GM19324 (cell line): ENCODE results near the gene TSPAN18.

ENCODE experiments used
- ATAC-seq: cut with Tn5 transposase; IDR thresholded peaks from one replicate; pipeline ENCODE4 v1.9.1; 2021; ENCODE audit warnings: mild to moderate bottlenecking, moderate library complexity; ENCODE audit not compliant: unreplicated experiment, low FRiP score

The TSPAN18 gene

DNA sequence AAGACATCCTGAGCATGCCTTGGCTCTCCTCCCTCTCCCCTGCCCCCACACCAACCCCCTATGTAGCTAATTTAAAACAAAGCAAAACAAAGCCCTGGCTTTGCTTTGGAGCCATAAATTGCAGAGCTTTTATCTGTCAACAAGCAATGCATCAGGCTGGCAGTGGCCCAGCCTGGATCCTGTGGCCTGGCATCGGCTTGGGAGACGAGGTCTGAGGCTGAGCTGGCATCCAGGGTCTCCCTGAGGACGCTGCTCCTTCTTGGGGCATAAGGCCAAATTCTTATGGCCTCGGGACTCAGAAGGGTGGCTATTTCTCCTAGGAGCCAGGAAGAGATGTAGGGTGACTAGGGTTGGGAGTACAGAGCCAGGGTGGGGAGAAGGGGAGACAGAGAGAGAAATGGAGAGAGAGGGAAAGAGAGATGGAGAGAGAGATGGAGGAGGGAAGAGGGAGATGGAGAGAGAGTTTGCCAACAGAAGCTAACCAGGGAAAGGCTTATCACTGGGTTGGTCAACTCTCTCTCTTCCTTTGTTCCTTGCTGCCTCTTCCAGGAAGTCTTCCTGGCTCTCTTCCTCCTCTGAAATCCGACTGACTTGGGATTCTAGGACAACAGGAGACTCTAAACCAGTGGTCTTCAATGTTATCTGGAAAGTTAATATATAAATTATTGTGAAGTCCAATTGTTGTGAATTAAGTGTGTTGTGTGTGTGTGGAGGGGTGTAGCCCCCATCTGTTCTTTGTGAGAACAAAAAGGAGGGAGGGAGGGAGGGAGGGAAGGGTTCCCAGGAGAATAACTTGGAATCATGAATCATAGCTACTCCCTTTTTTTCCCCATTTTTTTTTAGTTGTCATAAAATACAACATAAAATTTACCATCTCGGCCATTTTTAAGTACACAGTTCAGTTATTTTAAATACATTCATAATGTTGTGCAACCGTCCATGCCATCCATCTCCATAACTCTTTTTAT is 29.1 kb downstream of the TSPAN18 start:
- no peak for ATAC-seq

DNA sequence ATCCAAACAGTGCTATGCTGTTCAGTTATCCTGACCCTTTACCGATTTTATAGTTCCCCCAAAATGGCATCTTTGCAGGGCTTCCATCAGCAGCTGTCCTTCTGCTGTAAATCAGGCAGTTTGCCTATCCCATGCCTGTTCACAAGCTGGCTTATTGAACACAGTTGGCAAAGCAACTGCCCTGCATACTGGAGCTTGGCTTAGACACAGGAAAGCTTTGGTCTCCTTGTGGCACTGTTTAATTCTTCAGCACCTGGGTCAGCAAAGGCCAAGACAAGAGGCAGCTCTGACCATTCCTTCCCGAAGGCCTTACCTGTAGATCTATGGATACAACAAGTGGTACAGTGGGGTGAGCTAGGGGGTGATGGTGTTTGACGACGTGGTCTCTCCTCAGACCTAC is 32.2 kb downstream of the TSPAN18 start:
- no peak for ATAC-seq

DNA sequence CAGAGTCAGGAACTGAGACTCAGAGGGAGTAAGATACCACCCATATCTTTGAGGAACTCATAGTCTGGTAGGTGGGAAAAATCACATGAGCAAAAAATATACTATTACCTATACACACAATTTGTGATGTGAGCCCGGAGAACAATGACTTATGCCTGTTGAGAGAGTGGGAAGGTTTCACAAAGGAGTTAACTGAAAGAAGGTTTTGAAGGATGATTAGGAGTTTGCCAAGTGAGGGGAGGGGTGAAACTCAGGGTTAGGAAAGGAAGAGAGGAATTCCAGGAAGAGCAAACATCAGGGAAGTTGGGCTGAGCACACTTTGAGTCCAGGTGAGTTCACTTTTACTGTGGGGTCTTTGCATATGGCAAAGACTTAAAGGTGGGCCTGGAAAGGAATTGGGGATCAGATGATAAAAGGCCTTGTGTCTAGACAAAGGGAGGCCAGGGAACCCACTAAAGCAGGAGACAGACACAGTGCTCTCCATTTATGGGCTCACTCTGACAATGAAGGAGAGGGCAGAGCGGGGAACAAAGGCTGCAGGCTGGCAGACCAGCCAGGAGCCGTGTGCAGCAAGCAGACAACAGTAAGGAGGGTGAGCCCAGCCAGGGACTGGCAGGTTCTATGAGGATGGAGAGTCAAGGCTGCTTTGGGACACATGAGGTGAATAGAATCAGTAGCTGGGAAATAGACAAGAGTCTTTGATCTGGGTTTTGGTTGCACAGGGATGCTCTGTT is 33.1 kb downstream of the TSPAN18 start:
- no peak for ATAC-seq

DNA sequence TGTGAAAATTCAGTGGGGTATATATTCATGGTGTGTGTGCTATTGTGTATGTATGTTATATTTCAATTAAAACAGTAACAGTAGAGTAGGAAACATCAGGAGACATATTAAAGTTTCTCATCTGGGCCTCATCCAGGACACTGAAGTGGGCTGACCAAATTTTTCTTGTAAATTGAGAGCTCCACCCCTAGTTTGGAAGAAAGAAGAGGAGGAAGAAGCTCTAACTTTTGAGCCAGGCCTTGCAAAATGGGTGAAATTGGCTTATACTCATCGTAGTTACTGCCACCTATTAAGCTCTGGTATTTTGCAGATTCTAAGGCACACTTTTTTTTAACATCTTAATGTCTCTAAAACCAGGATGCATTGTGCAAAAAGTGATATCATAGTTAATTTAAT is 33.7 kb downstream of the TSPAN18 start:
- no peak for ATAC-seq

DNA sequence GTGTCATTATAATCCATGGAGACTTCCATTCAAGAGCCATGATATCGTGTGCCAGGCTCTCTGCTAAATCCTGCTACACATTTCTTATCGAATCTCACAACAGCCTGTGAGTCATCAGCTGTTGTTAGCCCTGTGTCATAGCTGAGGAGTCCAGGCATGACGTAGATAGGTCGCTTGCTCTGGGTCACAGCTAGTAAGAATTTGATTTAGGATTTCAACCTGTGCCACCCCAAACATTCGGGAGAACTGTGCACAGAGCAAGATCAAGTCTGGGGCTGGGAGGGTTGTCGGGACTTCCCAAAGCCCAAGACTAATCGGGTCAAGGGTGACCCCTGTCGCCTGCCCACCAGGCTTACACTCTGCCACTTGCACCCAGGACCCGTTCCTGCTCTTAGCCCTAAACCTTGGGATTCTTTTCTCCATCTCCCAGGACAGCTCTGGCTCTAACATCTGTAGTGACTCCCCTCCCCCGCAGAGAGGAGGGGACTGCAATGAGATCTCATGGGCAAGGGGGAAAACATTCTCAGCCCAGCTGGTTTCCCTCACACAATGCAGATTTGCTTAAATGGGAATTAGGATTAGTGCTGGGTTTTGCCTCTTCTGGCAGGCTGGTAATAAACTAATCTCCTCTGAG is 34.3 kb downstream of the TSPAN18 start:
- no peak for ATAC-seq

DNA sequence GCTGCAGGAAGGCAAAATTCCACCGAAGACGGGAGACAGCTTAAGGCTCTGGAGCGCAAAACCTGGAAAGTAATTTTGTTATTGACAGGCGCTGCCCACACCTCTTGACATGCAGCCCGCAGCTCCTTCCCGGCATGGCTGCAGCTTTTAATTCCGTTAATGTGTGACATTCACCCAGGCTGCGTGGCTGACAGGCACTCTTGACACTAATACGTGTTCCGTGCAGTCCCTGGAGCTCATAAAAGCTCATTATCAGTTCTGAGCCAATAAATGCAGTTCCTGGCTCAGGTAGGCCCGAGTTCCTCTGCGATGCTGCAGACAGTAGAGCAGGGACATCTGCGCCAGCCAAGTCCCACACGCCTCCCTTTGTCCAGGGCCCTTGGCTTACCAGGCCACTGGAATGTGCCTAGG is 34.8 kb downstream of the TSPAN18 start:
- no peak for ATAC-seq

DNA sequence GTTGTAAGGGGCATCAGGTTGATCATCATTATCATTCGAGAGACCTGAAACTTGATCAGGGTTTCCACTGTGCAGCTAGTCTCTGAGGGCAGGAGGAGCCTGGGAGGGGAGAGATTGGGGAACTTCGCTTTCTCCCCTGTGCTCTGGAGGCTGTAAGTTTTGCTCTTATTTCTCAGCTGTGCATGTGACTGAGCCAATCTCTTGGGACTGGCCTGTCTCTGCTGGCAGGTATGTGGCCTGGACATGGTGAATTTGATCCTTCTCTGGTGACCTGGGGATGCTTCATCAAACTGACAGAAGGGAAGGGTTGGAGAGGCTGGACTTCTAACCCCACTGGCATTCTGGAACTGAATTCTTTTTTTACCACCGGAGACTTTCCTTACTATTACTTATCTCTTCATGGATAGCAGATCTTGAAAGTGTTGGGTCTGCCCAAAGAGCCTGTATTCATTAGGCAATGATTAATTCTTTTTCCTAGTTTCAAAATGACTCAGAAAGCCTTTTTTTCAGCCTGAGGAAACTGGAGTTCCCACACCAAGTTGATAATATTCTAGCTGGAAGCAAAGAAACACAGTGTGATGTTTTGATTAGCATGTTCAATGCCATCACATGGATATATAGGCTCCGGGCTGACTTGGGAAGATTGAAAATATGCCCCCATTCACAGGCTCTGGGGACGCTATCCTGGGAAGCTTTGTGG is 36.5 kb downstream of the TSPAN18 start:
- ATAC-seq = no peak

DNA sequence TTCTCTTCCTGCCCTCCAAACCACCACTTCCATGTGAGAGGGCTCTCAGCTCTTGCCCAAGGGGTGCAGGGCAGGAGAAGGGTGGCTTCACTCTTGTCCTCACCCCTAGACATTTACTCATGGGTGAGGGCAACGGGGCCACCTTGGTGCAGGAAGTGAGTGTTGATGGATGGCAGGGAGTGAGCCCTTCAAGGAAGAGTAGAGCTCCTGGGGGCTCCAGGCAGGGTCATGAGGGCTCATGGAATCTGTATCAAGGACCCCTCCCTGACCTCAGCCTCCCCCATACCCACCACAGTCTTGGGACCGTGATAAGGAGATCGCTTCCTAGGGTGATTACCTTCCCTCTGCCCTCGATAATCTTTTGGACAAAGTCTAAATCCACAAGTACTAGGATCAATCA is 37.8 kb downstream of the TSPAN18 start:
- ATAC-seq = no peak

DNA sequence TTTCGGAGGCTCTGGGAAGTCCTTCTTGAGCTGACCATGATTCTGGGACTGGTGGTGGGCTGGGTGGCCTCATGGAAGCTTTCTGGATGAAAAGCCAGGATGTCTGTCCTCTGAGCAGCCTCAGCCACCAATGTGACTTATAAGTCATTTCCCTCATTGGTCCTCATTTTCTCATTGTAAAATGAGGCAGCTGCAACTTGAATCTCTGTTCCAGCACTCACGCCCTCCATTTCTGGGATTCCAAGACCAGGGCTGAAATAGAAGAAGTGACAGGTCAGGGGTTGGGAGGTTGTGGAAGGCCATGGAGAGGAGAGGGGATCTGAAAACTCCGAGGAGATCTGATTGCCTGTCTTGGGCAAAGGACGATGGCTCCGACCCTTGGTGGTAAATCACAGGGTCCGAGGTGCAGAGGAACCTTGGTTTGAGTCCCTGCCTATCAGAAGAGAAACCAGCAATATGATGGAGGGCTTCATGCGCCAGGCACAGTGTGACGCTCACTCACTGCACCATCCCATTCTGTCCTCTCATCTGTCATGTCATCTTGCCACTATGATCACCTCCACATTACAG is 38.3 kb downstream of the TSPAN18 start:
- no peak for ATAC-seq

DNA sequence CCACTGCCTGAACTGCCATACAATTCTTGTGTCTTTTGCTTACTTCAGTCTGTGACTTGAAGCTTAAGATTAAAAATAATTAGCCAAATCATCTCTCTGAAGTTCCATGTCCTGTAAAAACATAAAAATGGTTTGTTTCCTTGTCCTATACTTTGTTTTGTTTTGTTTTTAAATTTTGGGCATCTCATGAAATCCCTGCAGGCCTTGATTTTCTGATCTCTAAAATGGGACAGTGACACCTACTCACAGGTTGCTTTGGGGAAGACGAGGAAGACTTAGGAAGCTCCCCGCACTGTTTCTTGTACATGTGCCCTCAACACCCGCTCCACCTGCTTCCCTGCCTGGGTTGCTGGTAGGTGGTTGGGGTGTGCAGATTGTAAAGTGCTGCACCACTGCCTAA is 38.9 kb downstream of the TSPAN18 start:
- ATAC-seq = no peak

DNA sequence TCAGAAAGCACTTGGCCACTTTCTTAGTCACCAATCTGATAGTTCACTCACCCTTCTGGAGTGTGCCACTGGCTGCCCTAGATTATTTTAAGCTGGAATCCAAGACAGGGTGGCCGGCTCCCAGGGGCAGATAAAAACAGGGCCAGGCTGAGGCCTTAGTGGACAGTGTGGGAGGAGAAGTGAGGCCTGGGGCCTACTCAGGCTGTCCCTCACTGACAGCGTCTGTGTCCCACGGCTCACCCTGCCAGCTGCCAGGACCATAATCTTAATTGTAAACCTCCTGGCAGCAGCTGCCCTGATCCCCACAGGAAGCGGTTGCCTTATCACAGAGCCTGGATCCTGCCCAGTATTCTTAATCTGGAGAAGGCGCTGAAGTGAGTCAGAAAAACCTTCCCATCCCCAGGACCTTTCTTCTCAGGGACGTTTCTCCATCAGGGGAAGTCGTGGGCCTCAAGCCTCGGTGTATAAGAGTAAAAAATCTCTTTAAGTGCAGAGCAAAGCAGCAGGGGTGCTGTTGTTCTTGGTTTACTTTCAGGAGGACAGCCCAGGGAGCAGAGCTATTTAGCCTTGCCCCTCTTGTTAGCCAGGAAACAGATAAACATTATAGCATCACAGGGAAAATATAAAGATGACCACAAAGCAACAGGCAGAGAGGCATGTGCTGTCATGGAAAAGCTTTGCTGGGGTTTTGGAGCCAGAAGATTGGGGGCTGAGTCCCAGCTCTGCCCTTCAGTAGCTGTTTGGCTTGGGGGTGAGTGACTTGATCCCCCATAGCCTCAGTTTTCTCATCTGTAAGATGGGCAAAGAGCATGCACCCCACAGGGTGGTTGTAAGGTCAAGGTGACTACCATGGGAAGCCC is 39.6 kb downstream of the TSPAN18 start:
- ATAC-seq = no peak

DNA sequence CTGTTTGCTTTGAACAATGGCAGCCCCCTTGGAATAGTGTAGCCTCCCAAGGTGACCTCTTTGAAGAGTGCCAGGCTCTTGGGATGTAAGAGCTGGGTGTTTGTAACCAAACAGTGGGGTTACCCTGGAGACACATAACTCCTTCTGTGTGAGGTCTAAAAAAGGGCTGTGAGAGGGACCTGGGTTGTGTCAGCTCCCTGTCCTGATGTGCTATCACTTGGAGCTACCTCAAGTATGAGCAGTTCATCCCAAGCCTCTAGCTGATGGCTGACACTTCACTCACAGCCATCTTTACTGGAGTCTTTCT is 40.2 kb downstream of the TSPAN18 start:
- no peak for ATAC-seq

DNA sequence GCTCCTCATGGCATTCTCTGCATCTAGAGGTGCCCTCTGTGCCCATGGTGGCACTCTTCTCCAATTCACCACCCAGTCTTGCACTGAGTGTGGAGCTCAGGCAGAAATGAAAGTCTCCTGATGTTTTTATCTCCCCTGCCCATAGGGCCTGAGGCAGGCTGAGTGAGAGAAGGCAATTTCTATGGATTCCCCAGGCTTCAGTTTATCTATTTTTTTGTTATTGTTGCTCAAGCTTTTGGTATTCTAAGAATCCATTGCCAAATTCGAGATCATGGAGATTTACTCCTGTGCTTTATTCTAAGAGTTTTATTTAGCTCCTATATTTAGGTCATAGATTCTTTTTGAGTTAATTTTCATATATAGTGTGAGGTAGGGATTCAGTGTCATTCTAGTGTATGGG is 40.7 kb downstream of the TSPAN18 start:
- no peak for ATAC-seq

DNA sequence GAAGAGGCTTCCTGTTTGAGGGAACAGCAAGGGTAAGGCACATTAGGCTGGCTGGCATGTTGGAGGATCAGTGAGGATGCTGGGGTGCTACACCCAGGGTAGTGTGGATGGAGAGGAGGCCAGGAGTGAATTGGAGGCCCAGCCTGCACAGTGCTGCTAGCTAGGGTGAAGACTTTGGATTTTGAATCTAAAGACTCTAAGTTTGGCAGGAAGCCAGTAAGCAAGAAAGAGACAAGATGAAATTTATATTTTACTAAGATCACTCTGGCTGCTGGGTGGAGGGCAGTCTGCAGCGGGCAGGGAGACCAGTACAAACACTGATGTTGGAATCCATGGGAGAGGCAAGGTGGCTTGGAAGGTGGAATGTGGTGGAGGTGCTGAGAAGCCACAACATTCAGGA is 43.6 kb downstream of the TSPAN18 start:
- ATAC-seq = no peak

DNA sequence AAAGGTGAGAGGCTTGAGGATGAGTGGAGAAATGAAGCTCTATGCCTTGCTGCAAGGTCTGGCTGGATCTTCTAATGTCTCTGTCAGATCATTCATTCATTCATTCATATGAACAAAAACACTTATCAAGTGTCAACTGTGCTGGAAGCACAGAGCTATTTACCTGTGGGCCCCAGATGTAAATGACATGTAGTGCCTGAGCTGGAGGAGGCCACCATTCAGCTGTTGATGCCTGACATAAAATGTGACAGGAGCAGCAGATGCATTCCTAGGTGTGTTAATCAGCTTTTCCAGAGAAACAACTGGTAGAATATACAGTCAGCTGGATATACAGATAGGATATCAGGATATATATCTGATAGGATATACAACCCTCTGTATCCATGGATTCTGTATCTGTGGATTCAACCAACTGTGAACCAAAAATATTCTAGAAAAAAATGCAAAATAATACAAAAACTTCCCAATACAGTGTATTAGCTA is 44.5 kb downstream of the TSPAN18 start:
- no peak for ATAC-seq

DNA sequence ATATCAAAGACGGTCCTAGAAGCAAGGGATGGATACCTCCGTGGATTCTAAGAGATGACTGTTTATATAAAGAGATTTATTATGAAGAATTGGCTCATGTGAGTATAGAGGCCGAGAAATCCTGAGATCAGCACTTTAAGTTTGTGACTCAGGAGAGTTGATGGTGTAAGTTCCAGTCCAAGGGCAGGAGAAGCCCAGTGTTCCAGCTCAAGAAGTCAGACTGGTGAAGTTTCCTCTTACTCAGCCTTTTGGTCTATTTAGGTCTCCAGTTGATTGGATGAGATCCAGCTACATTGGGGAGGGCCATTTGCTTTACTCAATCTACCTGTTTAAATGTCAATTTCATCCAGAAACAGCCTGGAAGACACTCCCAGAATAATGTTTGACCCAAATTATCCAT is 45.1 kb downstream of the TSPAN18 start:
- no peak for ATAC-seq

DNA sequence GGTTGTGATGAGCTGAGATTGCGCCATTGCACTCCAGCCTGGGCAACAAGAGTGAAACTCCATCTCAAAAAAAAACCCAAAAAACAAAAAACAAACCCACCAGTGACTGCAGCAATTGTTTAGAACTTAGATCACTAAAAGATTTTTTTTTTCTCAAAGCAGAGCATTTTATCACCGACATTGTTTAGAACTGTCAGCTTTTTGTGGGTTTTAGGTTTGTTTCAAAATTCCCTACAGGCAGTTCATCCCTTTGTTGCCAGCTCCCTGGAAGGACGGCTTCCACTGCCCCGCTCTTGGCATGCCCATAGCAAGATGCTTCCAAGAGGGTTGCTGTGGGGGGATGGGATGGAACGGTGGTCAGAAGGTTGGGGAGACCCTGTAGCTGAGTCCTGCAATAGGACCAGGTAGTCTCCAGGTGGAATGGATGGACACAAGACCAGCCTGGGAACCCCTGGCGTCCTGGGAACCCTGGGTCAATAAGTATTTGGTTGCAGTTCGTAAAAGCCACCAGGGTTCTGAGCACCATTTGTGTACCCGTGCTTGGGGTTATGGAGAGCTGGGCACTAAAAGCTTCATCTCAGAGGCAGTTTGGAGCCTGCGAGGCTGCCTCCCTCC is 46.7 kb downstream of the TSPAN18 start:
- ATAC-seq = no peak

DNA sequence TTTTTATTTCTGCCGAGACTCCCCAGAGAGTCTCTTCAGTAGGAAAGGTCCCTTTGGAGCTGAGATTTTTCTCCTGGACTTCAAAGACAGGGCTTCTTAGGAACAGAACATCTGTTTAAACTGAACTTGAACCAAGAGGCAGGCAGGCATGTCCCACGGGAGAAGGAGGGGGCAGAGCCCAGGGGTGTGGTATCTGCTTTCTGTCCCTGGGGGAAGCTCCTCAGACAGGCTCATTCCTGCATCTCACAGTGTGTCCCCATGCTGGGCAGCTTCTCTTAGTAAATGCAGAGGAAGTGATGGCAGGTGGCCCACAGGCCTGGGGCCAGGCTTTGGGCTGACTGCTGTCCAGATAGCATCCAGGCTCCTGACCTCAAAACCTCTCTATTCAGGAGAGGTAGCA is 47.3 kb downstream of the TSPAN18 start:
- no peak for ATAC-seq

DNA sequence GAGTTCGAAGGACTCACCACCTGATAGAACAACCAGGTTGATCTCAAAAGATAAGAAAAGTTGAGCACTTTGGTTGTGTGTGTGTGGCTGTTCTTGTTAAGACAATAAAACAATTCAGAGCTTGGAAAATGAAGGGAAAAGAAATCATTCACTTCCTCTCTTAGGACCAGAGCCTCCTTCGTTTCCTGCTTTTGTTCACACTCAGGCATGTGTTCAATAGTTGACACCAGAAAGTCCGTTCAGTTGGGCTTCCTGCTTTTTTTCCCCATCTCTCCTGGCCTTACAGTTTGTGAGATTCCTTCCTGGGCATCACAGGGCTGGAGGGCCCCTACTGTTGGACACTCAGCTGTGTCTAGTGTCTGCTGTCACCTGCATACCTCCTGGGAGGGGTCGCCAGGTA is 48.0 kb downstream of the TSPAN18 start:
- ATAC-seq = no peak
